ENCODE data around the gene MOV10L1. TPM values are rescaled to one million over a fixed set of nuclear protein-coding genes. Genes with fewer than 3 reads are reported as not detected.

MOV10L1 gene
- total RNA-seq, 1 donor from 2014 or later = 0.10 TPM

GRCh38 chr22:50184004-50184901, 94.4 kb downstream of the MOV10L1 start:
- Mint-ChIP-seq H3K4me3 (peak overlapping the region; percentile 73), H3K36me3 (no peaks in the 10 kb centered on the region), H3K4me1 (ENCODE audit: unreplicated experiment) (peaks cover 10% of the 10 kb centered on the region), H3K9me3 (no peaks in the 10 kb centered on the region), H3K27me3 (no peaks in the 10 kb centered on the region), H3K27ac (peak overlapping the region; percentile 55)
- no peak for DNase-seq (ENCODE audit: extremely low spot score, unreplicated experiment)
- TF ChIP-seq CTCF (conservative IDR thresholded peaks at IDR 0.05) = no peak

- no peaks in the 10 kb centered on the region for H3K36me3 Mint-ChIP-seq
- H3K4me1 Mint-ChIP-seq (ENCODE audit: unreplicated experiment) = peaks cover 7% of the 10 kb centered on the region
- H3K9me3 Mint-ChIP-seq = no peaks in the 10 kb centered on the region
- H3K27ac Mint-ChIP-seq = no peak overlapping the region
- no peak for TF ChIP-seq CTCF (conservative IDR thresholded peaks at IDR 0.05)
- no peak overlapping the region for H3K4me3 Mint-ChIP-seq
- H3K27me3 Mint-ChIP-seq = no peaks in the 10 kb centered on the region
- no peak for DNase-seq (ENCODE audit: extremely low spot score, unreplicated experiment)
Observed at GRCh38 chr22:50184902-50185374, 95.1 kb downstream of the MOV10L1 start.

GRCh38 chr22:50185375-50186087, 95.7 kb downstream of the MOV10L1 start, which contains the start of gene TRABD:
TRABD (plus strand) TSS chr22:50185913; CDS start chr22:50193061, 7,148 bp downstream.
- peaks cover 7% of the 10 kb centered on the region for H3K4me1 Mint-ChIP-seq (ENCODE audit: unreplicated experiment)
- H3K4me3 Mint-ChIP-seq = peak within 1 kb of the TSS; percentile 97
- H3K27me3 Mint-ChIP-seq = no peaks in the 10 kb centered on the region
- peak within 1 kb of the TSS; percentile 91 for H3K27ac Mint-ChIP-seq
- no peaks in the 10 kb centered on the region for H3K9me3 Mint-ChIP-seq
- peak; percentile 93 for DNase-seq (ENCODE audit: extremely low spot score, unreplicated experiment)
- no peaks in the 10 kb centered on the region for H3K36me3 Mint-ChIP-seq
- TF ChIP-seq CTCF (conservative IDR thresholded peaks at IDR 0.05) = no peak

GRCh38 chr22:50186181-50186714, 96.4 kb downstream of the MOV10L1 start:
- no peak for TF ChIP-seq CTCF (conservative IDR thresholded peaks at IDR 0.05)
- no peaks in the 10 kb centered on the region for H3K36me3 Mint-ChIP-seq
- H3K4me3 Mint-ChIP-seq = peak overlapping the region; percentile 97
- no peaks in the 10 kb centered on the region for H3K27me3 Mint-ChIP-seq
- no peaks in the 10 kb centered on the region for H3K9me3 Mint-ChIP-seq
- peaks cover 9% of the 10 kb centered on the region for H3K4me1 Mint-ChIP-seq (ENCODE audit: unreplicated experiment)
- peak overlapping the region; percentile 91 for H3K27ac Mint-ChIP-seq
- no peak for DNase-seq (ENCODE audit: extremely low spot score, unreplicated experiment)

- no peak for TF ChIP-seq CTCF (conservative IDR thresholded peaks at IDR 0.05)
- Mint-ChIP-seq H3K4me1 (ENCODE audit: unreplicated experiment) (peaks cover 13% of the 10 kb centered on the region), H3K36me3 (no peaks in the 10 kb centered on the region), H3K4me3 (peak overlapping the region; percentile 97), H3K27me3 (no peaks in the 10 kb centered on the region), H3K9me3 (no peaks in the 10 kb centered on the region), H3K27ac (peak overlapping the region; percentile 91)
- no peak for DNase-seq (ENCODE audit: extremely low spot score, unreplicated experiment)
Observed at GRCh38 chr22:50186761-50187523, 97.1 kb downstream of the MOV10L1 start.
